Astrocyte (in vitro differentiated cells and primary cell): ENCODE results near the gene BPIFB6. TPM values are rescaled to one million over a fixed set of nuclear protein-coding genes. Genes with fewer than 3 reads are reported as not detected.
A peak's percentile ranks its signal among the peaks of the same experiment; 100 is the strongest.

Source experiments
- DNase-seq: peaks from one replicate; pipeline ENCODE4 v3.0.0-alpha.2; 2010; ENCODE audit warnings: low read depth
- FAIRE-seq: peaks from 2 replicates; lab custom pipeline; 2011; peaks lifted over from hg19 to GRCh38; lab: Jason Lieb, UNC
- H2AFZ ChIP-seq: 2 replicates; pipeline ENCODE4 v1.6.0; 2012; ENCODE audit warnings: low read depth, low read length, inconsistent platforms
- H3K27ac ChIP-seq: 2 replicates; pipeline ENCODE4 v1.5.1; 2011; ENCODE audit warnings: low read depth, low read length, inconsistent platforms
- H3K27me3 ChIP-seq: 2 replicates; pipeline ENCODE4 v1.6.0; 2011; ENCODE audit warnings: low read length, inconsistent platforms; ENCODE audit not compliant: insufficient read depth
- H3K36me3 ChIP-seq: 2 replicates; pipeline ENCODE4 v1.5.1; 2011; ENCODE audit warnings: low read length, inconsistent platforms; ENCODE audit not compliant: insufficient read depth
- H3K4me1 ChIP-seq: 2 replicates; pipeline ENCODE4 v1.5.1; 2011; ENCODE audit warnings: low read length, inconsistent platforms; ENCODE audit not compliant: insufficient read depth
- H3K4me2 ChIP-seq: 2 replicates; pipeline ENCODE4 v1.6.0; 2012; ENCODE audit warnings: low read length, inconsistent platforms
- H3K4me3 ChIP-seq: 2 replicates; pipeline ENCODE4 v1.5.1; 2011; ENCODE audit warnings: low read depth, mild to moderate bottlenecking, low read length, inconsistent platforms; ENCODE audit not compliant: insufficient read depth
- H3K79me2 ChIP-seq: 2 replicates; pipeline ENCODE4 v1.6.0; 2012; ENCODE audit warnings: mild to moderate bottlenecking, low read length, inconsistent platforms; ENCODE audit not compliant: insufficient read depth
- H3K9ac ChIP-seq: 2 replicates; pipeline ENCODE4 v1.6.0; 2012; ENCODE audit warnings: mild to moderate bottlenecking, low read length, inconsistent platforms
- H3K9me3 ChIP-seq: 2 replicates; pipeline ENCODE4 v1.5.1; 2012; ENCODE audit warnings: low read depth, mild to moderate bottlenecking, low read length, inconsistent platforms; ENCODE audit not compliant: insufficient read depth
- H4K20me1 ChIP-seq: 2 replicates; pipeline ENCODE4 v1.6.0; 2012; ENCODE audit warnings: low read length, inconsistent platforms; ENCODE audit not compliant: insufficient read depth
- H3K27ac Mint-ChIP-seq: one replicate; pipeline ENCODE4 v1.8.0; 2021; ENCODE audit warnings: mild to moderate bottlenecking, mixed read lengths; ENCODE audit not compliant: unreplicated experiment
- H3K27me3 Mint-ChIP-seq: one replicate; pipeline ENCODE4 v1.8.0; 2021; ENCODE audit warnings: low read depth, mixed read lengths; ENCODE audit not compliant: unreplicated experiment
- H3K36me3 Mint-ChIP-seq: one replicate; pipeline ENCODE4 v1.8.0; 2021; ENCODE audit warnings: low read depth, mixed read lengths; ENCODE audit not compliant: unreplicated experiment
- H3K4me1 Mint-ChIP-seq: one replicate; pipeline ENCODE4 v1.8.0; 2021; ENCODE audit warnings: low read depth, mixed read lengths; ENCODE audit not compliant: unreplicated experiment
- H3K4me3 Mint-ChIP-seq: one replicate; pipeline ENCODE4 v1.8.0; 2021; ENCODE audit warnings: mild to moderate bottlenecking, moderate library complexity, mixed read lengths; ENCODE audit not compliant: unreplicated experiment
- H3K9me3 Mint-ChIP-seq: one replicate; pipeline ENCODE4 v1.8.0; 2021; ENCODE audit warnings: mild to moderate bottlenecking, mixed read lengths; ENCODE audit not compliant: unreplicated experiment
- CTCF ChIP-seq: IDR thresholded peaks from 2 replicates; pipeline ENCODE4 v1.5.1; 2011; ENCODE audit warnings: low read depth, mild to moderate bottlenecking, inconsistent platforms, low read length, moderate library complexity; ENCODE audit not compliant: insufficient read depth
- EZH2 ChIP-seq: IDR thresholded peaks from 2 replicates; pipeline ENCODE4 v1.6.1; 2012; ENCODE audit warnings: mild to moderate bottlenecking, low read length, inconsistent platforms; ENCODE audit not compliant: insufficient read depth
- total RNA-seq: library from RNA; stranded (reverse); gene quantifications from 2 replicates; pipeline ENCODE4 v1.2.1, GENCODE V29; 2021

The BPIFB6 gene
- total RNA-seq, 1 donor from 2014 or later: not detected

DNA sequence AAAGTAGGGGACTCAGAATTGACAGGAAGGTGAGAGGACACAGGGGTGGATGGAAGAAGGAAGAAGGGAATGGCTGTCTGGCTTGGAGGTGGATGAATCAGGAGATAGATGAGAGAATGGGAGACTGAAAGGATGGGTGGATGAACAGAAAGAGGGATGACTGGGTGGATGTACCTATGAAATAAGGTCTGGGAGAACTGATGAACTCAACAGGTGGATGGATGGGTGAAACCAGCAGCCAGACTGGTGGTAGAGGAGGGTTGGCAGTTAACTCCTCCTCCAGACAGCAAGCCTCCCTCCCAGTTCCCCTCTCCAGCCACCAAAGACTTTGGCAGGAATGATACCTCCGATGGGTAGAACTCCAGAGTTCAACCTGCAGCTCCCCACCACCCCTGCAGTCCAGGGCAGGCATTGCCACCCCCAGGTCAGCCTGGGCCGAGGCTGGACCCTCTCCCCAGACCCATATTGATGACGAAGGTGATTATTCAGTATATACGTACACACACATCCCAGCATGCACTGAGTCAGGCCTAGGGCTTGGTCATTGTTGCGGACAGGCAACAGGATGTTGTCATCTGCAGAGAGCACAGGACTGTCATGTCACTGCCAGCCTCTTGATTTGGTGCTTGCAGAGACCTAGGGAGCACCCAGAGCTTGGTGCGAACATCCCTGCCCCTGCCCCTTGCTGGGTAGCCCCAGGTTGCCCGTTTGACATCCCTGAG, 29.2 kb upstream of the BPIFB6 start:
- Mint-ChIP-seq H3K9me3 (peaks cover 2% of the 10 kb centered on the region), H3K27ac (no peak overlapping the region), H3K36me3 (no peaks in the 10 kb centered on the region), H3K27me3 (peaks cover 8% of the 10 kb centered on the region), H3K4me3 (no peak overlapping the region), H3K4me1 (no peaks in the 10 kb centered on the region)
- Histone ChIP-seq H3K79me2 (no peaks in the 10 kb centered on the region), H3K9me3 (no peaks in the 10 kb centered on the region), H4K20me1 (no peaks in the 10 kb centered on the region), H3K4me2 (no peak overlapping the region), H3K36me3 (no peaks in the 10 kb centered on the region), H3K27me3 (no peaks in the 10 kb centered on the region), H3K4me3 (no peak overlapping the region), H3K4me1 (no peaks in the 10 kb centered on the region), H3K9ac (no peak overlapping the region), H2AFZ (no peak overlapping the region), H3K27ac (no peak overlapping the region)
- TF ChIP-seq CTCF (no peak), EZH2 (no peak)
- DNase-seq (no peak), FAIRE-seq (no peak)

DNA sequence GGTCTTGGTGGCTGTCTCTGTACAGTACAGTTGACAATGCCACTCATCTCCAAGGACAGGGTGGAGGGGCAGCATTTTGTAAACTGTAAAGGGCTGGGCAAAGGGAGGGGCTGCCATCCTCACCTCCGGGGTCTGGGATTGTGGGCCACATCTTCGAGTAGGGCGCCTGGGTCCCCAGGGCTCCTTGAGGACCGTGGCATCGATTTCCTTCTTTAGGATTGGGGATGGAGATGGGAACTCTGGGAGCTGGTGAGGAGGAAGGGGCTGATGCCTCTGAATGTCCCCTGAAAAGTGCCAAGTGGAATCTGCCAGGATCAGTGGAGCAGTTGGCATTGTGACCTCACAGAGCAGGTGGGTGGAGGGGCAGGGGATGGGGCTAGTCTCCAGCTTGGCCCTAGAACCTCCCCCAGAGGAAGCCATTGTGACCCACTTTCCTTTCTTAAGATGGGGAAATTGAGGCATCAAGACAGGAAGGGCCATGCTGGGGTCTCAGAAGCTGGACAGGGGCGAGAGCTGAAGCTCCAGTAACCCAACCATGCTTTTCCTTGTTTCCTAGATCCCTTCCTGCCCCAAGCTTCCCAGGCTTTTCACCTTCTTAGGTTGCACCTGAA, 27.2 kb upstream of the BPIFB6 start, which contains the start of gene SUN5:
Gene SUN5 (minus strand): TSS at position 293 of the 611 bp plus-strand sequence. CDS start 93 bp downstream, at position 200.
- no peak within 1 kb of the TSS for H3K27ac ChIP-seq
- H3K36me3 ChIP-seq: no peaks in the 10 kb centered on the region
- H3K27me3 ChIP-seq: no peaks in the 10 kb centered on the region
- no peak within 1 kb of the TSS for H2AFZ ChIP-seq
- DNase-seq (no peak), FAIRE-seq (no peak)
- H3K27me3 Mint-ChIP-seq: peaks cover 12% of the 10 kb centered on the region
- no peaks in the 10 kb centered on the region for H3K4me1 Mint-ChIP-seq
- H3K36me3 Mint-ChIP-seq: no peaks in the 10 kb centered on the region
- H3K79me2 ChIP-seq: no peaks in the 10 kb centered on the region
- TF ChIP-seq EZH2 (no peak), CTCF (no peak)
- no peaks in the 10 kb centered on the region for H4K20me1 ChIP-seq
- H3K9me3 Mint-ChIP-seq: peaks cover 2% of the 10 kb centered on the region
- H3K9me3 ChIP-seq: no peaks in the 10 kb centered on the region
- H3K4me1 ChIP-seq: no peaks in the 10 kb centered on the region
- H3K4me3 Mint-ChIP-seq: no peak within 1 kb of the TSS
- no peak within 1 kb of the TSS for H3K27ac Mint-ChIP-seq
- no peak within 1 kb of the TSS for H3K4me2 ChIP-seq
- no peak within 1 kb of the TSS for H3K9ac ChIP-seq
- H3K4me3 ChIP-seq: no peak within 1 kb of the TSS

GRCh38 chr20:33005132-33005566, 26.3 kb upstream of the BPIFB6 start:
- Histone ChIP-seq H3K27ac (no peak overlapping the region), H3K27me3 (no peaks in the 10 kb centered on the region), H3K9ac (no peak overlapping the region), H4K20me1 (no peaks in the 10 kb centered on the region), H3K36me3 (no peaks in the 10 kb centered on the region), H3K9me3 (no peaks in the 10 kb centered on the region), H3K4me3 (no peak overlapping the region), H3K4me2 (no peak overlapping the region), H2AFZ (no peak overlapping the region), H3K4me1 (no peaks in the 10 kb centered on the region), H3K79me2 (no peaks in the 10 kb centered on the region)
- DNase-seq (no peak), FAIRE-seq (no peak)
- H3K36me3 Mint-ChIP-seq: no peaks in the 10 kb centered on the region
- no peak overlapping the region for H3K4me3 Mint-ChIP-seq
- H3K27ac Mint-ChIP-seq: no peak overlapping the region
- H3K9me3 Mint-ChIP-seq: peaks cover 2% of the 10 kb centered on the region
- TF ChIP-seq EZH2 (no peak), CTCF (peak; percentile 42)
- no peaks in the 10 kb centered on the region for H3K4me1 Mint-ChIP-seq
- H3K27me3 Mint-ChIP-seq: peaks cover 18% of the 10 kb centered on the region
